GM20431 (cell line): Measurements from ENCODE around the gene MRPS5.

Experiments
- in situ Hi-C: fragments of 300-500 bp; cut with MseI, MboI; formaldehyde crosslinking; loops from one replicate; pipeline ENCODE4 v1.15.0; 2020; ENCODE audit warnings: low sequenced_read_pairs; ENCODE audit not compliant: unreplicated experiment

MRPS5 gene

GRCh38 chr2:95062242-95063085 lies 59.1 kb downstream of the MRPS5 start:
- in situ Hi-C loops = no loop called here

DNA sequence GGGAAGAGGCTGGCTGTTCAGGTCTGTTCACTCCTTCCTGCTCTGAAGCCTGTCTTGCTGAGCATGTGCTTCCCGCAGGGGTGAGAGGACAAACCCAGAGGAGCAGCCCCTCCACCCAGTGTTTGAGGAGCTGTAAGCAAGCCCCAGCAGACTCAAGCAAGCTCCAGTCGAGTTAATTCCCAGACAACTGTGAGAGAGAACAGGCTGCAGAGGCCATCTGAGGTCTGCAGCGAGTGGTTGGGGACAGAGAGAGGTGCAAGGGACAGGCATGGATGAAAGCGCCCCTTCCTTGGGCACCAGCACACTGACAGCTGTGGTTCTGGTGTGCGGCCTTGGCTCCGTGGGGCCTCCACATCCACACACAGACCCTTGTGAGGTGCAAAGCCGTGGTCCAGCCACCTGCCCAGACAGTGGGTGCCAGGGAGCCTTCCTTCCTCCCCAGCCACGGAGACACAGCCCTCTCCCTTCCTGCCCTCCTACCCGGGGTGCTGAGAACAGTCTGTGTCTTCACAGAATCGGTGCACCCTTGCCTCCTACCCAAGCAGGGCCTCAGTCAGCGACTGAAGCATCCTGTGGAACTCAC lies 59.9 kb downstream of the MRPS5 start:
- in situ Hi-C loops = no loop called here

DNA sequence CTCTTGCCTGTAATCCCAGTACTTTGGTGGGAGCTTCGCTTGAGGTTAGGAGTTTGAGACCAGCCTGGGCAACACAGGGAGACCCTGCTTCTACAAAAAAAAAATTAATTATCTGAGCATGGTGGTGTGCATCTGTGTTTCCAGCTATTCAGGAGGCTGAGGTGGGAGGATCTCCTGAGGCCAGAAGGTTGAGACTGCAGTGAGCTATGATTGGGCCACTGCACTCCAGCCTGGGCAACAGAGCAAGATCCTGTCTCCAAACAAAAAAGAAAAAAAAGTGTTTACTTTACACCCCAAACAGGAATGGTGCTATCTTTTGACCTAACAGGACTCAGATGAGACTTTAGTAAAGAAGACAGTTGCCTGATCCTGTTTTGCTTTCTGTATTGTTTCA lies 60.5 kb downstream of the MRPS5 start:
- in situ Hi-C loops = no loop called here

GRCh38 chr2:95060446-95061118 lies 61.0 kb downstream of the MRPS5 start:
- in situ Hi-C loops = no loop called here

- in situ Hi-C loops = no loop called here
Observed at GRCh38 chr2:95059656-95060370, 61.8 kb downstream of the MRPS5 start.

DNA sequence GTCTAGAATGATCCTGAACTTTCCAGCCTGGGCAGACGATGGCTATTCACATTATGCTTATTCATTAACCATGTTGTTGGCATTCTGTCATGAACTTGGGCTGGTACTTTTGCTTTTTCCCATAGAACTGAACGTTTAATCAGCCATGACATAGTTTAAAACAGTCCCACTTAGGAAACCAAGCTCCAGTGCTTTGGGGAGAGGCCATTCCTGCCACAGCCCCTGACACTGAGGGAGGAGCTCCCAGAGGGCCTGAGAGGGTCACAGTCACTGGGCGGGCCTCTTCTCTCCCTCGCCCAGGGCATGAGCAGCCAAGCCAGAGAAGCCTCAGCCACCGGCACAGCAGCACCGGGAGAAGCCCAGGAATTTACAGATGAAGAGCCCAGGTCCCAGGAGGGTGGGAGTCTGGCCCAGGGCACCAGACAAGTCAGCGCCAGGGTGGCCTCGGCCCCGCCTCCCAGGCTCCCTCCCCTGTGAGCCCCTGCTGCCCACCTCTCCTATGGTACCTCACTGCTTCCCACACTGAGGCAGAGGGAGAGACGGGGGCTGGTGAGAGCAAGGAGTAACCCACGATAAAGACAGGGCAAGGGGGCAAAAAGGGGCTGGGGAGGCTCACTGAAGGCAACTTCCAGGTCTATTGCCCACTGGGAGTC lies 62.5 kb downstream of the MRPS5 start:
- in situ Hi-C loops = no loop called here

GRCh38 chr2:95058466-95058988 lies 63.1 kb downstream of the MRPS5 start:
- in situ Hi-C loops = no loop called here

DNA sequence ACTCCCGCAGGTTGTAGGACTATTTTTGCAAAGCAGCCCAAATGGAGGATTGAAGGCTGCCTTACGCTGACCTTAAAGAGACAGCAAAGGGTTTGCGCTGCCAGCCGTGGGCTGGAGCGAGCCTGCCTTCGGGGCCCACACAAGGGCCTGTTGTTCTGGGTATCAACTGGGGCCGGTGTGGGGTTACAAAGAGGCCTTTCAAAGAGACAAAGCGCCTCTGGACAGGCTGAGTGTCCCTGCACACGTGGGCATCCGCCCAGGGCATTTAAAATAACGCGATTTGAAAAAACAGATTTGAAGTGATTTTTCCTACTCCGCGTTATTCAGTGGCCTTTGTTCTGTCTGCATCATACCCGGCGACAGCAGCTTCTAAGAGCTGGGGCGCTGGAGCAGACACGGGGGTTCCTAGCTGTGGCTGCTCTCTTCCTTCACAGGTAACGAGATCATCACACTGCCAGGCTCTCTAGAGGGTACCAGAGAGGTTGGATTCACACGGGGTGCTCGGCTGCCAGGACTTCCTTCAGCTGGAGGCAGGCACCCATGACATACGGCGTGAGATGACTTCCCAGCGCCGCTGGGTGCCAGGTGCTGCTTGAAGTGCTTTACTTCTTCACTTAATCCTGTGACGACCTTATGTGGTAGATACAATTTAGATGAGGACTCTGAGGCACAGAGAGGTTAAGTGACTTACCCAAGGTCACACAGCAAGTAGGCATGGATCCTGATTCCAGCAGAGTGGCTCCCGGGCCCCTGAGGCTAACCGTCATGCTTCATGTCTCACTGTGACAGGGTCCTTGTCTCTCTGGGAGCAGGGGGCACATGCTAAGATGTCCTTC lies 63.9 kb downstream of the MRPS5 start:
- in situ Hi-C loops = no loop called here

- in situ Hi-C loops = no loop called here
Observed at GRCh38 chr2:95056461-95057459, 64.8 kb downstream of the MRPS5 start.

- in situ Hi-C loops = no loop called here
Observed at GRCh38 chr2:95056044-95056443, 65.6 kb downstream of the MRPS5 start.

- in situ Hi-C loops = no loop called here
Observed at GRCh38 chr2:95055262-95055661, 66.3 kb downstream of the MRPS5 start.

DNA sequence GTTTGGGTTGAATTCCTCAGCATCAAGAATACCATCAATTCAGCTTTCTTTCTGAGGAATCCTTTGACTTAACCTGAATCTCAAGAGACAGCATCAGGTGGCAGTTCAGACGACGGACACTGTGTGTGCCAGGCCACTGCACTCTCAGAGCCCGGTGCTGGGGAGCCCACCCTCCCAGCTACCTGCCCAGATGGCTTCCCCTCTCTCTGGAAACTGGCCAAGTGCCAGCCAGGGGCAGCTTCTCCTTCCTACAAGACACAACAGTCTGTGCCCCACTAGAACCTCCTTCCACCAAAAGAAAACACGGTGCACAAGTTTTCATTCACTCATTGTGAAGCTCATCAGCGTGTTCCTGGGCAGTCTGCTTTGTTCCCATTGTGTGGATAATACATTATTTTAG lies 67.6 kb downstream of the MRPS5 start:
- in situ Hi-C loops = no loop called here

GRCh38 chr2:95053543-95053942 lies 68.1 kb downstream of the MRPS5 start:
- in situ Hi-C loops = no loop called here

GRCh38 chr2:95052804-95053479 lies 68.7 kb downstream of the MRPS5 start:
- in situ Hi-C loops = no loop called here

DNA sequence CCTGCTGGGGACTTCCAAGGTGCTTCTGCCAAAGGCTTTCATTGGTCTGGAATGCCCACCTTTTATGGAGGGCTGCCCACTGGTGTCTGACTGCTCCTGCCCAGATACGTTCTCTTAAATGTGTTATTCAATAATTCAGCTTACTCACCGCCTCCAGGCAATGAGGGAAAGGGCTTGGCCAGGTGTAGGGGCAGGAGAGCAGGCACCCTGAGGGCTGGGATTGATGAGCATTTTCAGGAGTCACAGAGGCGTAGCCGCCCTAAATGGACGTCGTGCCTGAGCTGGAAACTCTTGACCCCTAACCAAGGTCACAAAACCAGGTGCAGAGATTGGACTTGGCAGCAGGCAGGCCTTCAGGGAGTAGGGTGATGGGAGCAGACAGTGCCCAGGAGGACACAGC lies 69.3 kb downstream of the MRPS5 start:
- in situ Hi-C loops = no loop called here

DNA sequence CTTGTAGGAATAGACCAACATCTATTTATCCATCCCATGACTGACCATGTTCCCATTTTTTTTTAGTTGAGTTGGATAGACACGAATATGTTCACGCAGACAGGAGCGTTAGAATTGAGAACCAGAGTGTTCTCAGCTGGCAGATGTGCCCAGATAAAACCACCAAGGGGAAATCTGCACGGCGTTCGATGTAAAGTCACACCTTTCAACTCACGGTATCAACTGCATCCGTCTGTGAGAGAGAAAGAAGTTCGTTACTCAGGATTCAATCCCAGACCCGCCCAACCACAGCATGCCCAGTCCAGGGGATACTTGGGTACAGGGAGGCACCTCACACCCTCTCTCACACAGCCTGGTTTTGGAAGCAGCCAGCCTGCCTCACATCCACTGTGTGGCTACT lies 70.0 kb downstream of the MRPS5 start:
- in situ Hi-C loops = no loop called here
